ENCODE results near the gene POLR2J.
"Not testable (repeated sequence)": the region's sequence is repeated elsewhere in the genome, so short reads cannot be mapped to it uniquely, and the experiment has no call there.

Gene POLR2J

DNA sequence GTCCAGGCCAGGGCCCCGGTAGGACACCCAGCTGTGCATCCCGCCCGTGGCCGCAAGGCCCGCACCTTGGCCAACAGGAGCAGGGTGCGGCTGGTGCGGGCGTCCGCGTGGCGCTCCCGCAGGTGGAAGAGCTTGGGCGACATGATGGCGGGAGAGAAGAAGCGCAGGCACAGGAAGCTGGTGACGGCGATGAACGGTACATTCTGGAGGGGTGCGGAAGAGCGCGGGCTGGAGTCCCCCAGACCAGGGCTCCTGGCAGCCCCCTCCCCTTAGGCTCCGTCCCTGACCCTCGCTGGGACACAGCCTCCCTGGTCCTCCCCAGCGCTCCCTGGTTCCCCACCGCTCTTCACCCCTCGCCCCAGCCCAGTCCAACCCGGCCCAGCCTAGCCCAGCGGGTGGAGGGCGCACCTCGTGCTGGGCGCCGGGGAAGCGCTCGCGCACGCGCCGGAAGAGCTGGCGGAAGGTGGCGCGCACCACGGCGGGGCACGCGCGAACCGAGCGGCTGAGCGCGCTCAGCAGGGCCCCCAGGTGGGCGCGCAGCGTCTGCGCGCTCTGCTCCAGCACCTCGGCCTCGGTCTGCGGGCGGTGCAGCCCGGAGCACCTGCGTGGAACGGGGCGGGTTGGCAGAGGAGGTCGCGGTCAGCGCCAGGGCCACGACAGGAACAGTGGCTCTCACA is 15.9 kb upstream of the POLR2J start:
- not testable (repeated sequence) for DNase-seq (ENCODE audit: low read depth, low spot score)

- DNase-seq (ENCODE audit: low read depth, low spot score): not testable (repeated sequence)
These were observed 15.3 kb upstream of the POLR2J start for GRCh38 chr7:102494026-102494425.

DNA sequence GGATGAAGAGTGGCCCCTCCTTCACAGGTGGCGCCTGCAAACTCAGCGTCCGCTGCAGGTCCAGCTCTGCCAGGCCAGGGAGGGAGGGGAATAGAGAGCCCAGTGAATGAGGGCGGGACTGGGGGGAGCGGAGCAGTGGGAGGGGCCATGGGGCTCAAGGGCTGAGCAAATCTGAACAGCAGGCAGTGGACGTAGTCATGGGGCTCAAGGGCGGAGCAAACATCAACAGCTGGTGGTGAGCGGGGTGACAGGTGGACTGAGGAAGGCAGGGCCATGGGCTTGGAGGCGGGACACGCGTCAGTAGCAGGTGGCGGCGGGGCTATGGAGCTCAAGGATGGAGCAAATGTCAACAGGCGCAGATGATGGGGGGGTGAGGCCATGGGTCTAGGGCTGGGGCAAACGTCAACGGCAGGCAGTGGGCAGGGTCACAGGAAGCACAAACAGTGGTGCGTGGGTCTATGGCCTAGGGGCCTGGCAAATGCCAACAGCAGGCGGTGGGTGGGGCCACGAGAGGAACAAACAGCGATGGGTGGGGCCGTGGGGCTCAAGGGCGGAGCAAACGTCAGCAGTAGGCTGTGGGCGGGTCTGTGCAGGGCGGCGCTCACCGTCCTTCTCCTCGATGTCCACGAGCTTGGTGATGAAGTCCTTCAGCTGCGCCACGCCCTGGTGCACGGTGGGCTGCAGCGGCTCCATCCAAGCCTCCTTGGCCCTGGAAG is 14.7 kb upstream of the POLR2J start:
- DNase-seq (ENCODE audit: low read depth, low spot score): not testable (repeated sequence)

DNA sequence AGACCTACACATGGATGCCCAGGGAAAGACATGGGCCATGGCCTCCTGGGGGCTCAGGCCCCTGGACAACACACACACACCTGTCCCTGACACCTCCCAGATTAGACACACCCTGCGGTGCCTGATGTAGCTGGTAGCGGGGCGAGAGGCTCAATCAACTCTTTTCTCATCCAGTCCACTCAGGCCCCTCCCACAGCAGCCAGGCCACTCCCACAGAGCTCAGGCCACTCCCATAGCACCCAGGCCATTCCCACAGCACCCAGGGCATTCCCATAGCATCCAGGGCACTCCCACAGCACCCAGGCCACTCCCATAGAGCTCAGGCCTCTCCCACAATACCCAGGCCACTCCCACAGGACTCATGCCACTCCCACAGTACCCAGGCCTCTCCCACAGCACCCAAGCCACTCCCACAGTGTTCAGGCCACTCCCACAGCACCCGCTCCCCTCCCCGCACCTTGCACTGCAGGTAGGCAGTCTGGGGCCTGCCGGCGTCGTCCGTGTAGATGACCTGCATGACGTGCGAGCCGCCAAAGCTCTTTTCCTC is 11.9 kb upstream of the POLR2J start:
- not testable (repeated sequence) for DNase-seq (ENCODE audit: low read depth, low spot score)

GRCh38 chr7:102484317-102484716 is 5.6 kb upstream of the POLR2J start:
- DNase-seq (ENCODE audit: low read depth, low spot score): not testable (repeated sequence)

DNA sequence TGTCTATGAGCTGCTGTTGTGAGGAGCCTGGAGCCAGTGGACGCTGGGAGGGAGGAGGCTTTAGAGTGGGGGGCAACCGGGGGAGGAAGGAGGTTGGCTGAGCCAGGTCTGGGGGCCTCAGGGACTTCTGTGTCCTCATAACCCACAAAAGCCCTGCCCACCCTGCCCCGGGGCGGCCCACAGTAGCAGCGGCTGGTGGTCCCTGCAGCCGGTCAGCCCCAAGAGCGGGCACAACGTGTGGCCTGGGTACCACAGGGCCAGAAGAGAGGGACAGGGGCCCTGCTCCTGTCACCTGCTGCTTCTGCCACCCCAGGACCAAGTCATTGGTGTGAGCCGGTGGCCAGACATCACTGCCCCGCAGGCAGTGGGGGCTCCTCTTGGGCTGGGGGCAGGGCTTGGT is 3.2 kb upstream of the POLR2J start:
- not testable (repeated sequence) for DNase-seq (ENCODE audit: low read depth, low spot score)

DNA sequence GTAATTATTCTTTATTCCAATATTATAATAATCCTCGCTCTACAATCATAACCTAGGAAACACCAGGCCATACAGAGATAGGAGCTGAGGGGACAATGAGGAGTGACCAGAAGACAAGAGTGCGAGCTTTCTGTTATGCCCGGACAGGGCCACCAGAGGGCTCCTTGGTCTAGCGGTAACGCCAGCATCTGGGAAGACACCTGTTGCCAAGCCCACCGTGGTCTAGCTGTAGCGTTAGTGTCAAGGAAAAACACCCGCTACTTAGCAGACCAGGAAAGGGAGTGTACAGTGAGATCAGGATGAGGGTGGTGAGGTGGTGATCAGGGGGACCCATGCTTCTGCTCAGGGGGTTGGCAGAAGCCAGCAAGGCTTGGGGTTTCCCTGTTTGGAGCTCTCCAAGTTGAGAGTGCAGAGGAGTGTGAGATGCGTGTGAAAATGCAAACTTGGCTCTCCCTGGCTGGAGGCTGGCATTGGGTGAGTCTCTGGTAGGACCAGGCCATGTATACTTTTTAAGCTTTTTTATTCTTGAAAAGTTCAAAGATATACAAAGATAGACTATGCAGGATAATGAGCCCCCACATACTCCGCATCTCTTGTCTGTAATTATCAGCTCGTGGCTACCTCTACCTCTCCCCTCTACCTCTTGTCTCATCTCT is 1.4 kb upstream of the POLR2J start:
- DNase-seq (ENCODE audit: low read depth, low spot score): not testable (repeated sequence)

DNA sequence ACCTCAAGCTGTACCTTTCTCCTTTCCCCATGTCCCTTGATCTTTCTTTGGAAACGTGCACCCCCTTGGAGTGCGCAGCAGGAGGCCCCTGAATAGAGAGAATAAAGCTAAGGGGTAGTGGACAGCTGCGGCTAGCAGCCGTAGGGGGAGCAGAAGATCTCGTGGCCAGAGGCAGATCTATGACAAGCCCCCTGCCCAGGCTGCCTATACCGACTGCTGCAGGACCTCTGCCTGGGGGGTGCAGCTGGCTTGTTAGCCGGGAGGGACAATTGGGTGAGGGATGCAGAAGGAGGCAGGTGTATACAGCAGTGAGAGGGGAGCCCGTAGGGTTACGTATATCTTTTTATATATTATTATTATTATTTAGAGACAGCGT is 475 bp upstream of the POLR2J start:
- not testable (repeated sequence) for DNase-seq (ENCODE audit: low read depth, low spot score)

GRCh38 chr7:102474736-102475435 is 3.8 kb downstream of the POLR2J start:
- DNase-seq (ENCODE audit: low read depth, low spot score): peak; percentile 77

- DNase-seq (ENCODE audit: low read depth, low spot score): not testable (repeated sequence)
These were observed 4.6 kb downstream of the POLR2J start for GRCh38 chr7:102474116-102474515.

GRCh38 chr7:102473271-102473991 is 5.3 kb downstream of the POLR2J start:
- DNase-seq (ENCODE audit: low read depth, low spot score): no peak

DNA sequence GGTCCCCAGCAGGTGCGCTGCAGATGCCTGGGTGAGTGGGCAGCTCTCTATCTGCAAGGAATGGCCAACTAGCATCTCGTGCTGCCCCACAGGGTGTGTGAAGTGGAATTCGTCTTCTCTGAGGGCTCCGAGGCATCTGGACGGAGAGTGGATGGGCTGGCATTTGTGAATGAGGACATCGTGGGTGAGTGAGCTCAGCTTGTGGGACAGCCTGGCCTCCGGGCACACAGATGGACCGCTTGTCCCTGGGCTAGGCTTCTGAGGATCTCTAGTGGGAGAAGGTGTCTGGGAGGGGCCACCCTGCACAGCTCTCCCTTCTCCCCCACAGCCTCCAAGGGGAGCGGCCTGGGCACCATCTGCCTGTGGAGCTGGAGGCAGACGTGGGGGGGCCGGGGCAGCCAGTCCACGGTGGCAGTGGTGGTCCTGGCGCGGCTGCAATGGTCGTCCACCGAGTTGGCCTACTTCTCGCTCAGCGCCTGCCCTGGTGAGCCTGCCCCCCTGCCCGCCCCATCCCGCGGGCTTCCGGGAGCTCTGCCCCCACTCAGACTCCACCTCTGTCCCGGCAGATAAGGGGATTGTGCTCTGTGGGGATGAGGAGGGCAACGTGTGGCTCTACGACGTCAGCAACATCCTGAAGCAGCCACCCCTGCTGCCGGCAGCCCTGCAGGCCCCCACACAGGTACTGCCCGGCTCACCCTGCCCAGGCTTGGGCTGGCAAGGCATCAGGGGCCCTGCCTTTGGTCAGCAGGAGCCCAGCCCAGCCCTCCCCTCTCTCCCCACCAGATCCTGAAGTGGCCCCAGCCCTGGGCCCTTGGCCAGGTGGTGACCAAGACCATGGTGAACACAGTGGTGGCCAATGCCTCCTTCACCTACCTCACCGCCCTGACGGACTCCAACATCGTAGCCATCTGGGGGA is 6.3 kb downstream of the POLR2J start:
- no peak for DNase-seq (ENCODE audit: low read depth, low spot score)

DNA sequence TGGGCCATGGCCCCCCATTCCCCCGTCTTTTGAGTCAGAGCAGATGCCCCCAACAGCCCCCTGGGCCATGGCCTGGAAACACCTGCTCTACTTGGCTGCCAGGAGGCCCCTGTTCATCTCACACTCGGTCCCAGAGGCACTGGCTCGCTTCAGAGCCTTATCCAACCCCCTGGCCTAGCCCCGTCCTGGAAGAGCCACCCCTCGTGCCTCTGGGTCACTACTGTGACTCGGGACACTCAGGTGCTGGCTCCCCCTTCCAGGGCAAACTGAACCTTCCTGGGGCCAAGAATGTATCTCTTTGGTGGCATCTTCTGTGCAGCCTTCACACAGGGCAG is 7.0 kb downstream of the POLR2J start:
- no peak for DNase-seq (ENCODE audit: low read depth, low spot score)

DNA sequence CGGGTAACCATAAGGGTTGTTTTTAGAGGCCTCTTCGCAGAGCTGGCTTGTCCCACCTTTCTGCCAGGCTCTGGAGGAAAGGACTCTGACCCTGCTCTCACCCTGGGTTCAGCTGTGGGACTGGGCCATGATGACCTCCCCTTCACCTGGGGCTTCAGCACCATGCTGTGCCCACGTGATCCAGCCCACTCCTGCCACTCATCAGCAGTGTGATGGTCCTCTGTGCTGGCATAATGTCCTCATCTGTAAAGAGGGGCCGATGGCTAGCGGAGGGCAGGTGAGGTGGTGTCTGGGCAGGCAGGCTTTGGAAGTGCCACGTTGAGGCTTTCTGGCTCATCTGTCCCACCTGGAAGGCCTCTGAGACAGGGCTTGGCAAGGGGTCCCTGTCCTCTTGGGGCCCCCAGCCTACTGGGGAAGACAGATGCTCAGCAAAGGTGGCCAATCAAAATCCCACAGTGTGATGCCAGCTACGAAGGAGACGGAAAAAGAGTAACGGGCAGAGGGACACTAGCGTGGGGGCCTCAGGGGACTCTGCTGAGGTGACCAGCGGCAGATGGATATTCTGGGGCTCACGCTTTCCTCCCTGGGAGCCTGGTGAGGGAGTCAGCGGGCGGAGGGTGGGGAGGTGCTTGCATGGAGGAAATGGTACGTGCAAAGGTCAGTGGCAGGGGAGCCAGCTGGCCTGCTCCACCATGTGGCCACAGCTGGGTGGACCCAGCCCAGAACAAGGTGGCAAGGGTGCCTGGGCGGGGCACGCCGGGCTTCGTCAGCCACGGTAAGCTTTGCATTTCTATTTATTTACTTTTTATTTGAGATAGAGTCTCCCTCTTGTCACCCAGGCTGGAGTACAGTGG is 8.5 kb downstream of the POLR2J start:
- DNase-seq (ENCODE audit: low read depth, low spot score): no peak

DNA sequence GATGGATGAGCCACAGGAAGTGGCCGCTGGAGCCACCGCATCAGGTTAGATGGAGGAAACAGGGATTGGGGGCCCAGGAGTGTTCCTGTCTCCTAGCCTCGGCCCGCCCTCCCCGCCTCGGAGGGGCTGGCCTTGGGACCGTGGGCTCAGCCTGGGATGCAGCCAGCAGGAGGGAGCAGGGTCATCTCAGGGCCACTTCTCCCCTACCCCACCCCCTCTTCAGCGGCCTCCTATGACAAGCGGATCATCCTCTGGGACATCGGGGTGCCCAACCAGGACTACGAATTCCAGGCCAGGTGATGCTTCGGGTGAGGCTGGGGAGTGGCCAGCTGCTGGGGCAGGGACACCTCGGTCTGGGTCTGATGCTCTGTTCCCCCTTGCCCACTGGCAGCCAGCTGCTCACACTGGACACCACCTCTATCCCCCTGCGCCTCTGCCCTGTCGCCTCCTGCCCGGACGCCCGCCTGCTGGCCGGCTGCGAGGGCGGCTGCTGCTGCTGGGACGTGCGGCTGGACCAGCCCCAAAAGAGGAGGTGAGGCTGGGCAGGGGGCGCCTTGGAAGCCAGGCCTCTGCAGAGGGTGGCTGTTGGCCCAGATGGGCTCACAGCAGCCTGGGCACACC is 9.3 kb downstream of the POLR2J start:
- DNase-seq (ENCODE audit: low read depth, low spot score): no peak

DNA sequence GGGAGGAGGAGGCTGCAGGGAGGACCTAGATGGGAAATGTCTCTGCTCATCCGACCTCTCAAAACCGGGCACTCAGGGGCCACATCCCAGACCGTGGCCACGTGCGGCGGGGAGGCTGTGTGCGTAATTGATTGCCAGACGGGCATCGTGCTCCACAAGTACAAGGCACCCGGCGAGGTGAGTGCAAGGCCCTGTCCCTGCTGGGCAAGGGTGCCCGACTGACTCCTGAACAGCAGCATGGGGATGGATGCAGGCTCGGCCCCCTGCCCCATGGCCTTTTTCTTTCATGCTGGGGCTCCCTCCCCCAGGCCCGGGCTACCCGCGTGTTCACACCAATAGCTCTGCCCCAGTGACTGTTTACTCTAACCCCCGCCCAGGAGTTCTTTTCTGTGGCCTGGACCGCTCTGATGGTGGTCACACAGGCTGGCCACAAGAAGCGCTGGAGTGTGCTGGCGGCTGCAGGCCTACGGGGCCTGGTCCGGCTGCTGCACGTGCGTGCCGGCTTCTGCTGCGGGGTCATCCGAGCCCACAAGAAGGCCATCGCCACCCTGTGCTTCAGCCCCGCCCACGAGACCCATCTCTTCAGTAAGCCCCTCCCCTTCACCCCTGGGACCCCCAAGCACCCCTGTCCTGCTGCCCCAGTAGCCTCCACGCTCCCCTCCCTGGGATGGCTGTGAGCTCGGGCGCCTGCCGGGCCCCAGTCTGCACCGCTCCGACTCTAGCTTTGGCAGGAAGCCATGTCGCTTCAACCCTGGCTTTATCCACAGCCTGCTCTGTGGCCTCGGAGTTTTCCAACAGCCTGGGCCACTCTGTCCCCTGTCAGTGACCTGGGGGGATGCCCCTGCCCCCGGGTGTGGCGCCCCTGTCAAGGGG is 10.0 kb downstream of the POLR2J start:
- no peak for DNase-seq (ENCODE audit: low read depth, low spot score)

GRCh38 chr7:102467581-102468477 is 10.9 kb downstream of the POLR2J start:
- DNase-seq (ENCODE audit: low read depth, low spot score): no peak

Measured in astrocyte of the hippocampus (primary cell).